Heart left ventricle (tissue), 13 donors: ENCODE data around the gene C16orf82.

Source experiments
- CTCF ChIP-seq, 12 donors: fragments of 200-600 bp; sonication (generic) in 4 of 12; IDR thresholded peaks; one replicate each; pipeline versions ENCODE4 v1.5.0 to v1.8.0; 2018 to 2022; ENCODE audit warnings: antibody characterized with exemption in 12 of 12, mild to moderate bottlenecking in 5 of 12
- POLR2A ChIP-seq, 2 donors: fragments of 450-650 bp; IDR thresholded peaks; one replicate each; pipeline ENCODE4 v1.6.1; 2017; ENCODE audit warnings: antibody characterized with exemption in 2 of 2, mild to moderate bottlenecking in 2 of 2, moderate library complexity in 2 of 2
- donor health status: ischemic (EF 13 %, LVEDD 7.1; RV severe dilation, severe dysfunction).
- donor health status: DM: no; HTN: yes; CAD: no.
- donor health status: DM: no; HTN: no; CAD: no.
- donor health status: ischemic (EF 25% LVEDD 6.9; RV normal size, moderate dysfunction).
- donor health status: ischemic (EF 25% LVEDD 5.7; RV mildly dilated, moderate dysfunction).
- donor health status: ischemic (EF 35%, LVEDD 5.7; RV mildly dilated, moderate dysfunction).
- donor health status: nonischemic (EF 11% LVEDD 7.7; RV severe dilation, severe dysfunction).
- donor health status: DM: yes; HTN: yes; CAD: no.
- donor health status: PGD.
- donor health status: ischemic (EF 29% LVEDD 5.4; RV normal size, mild dysfunction).
- donor health status: nonischemic (EF 23%, LVEDD 6.1; RV moderate dilation, normal function).

- no peak for TF ChIP-seq POLR2A (IDR thresholded peaks at IDR 0.05)
- no peak for TF ChIP-seq CTCF (IDR thresholded peaks at IDR 0.05)
Observed at GRCh38 chr16:27024010-27024409, 42.7 kb upstream of the C16orf82 start.
